GM12801 (cell line): ENCODE measurements around the gene ESPL1.

ENCODE experiments used
- TF ChIP-seq, protein P1 (sequence below): IDR thresholded peaks from one replicate; pipeline ENCODE4 v1.5.1; 2011; ENCODE audit warnings: control low read depth; ENCODE audit not compliant: insufficient read length; ENCODE audit errors: extremely low read depth

Gene ESPL1

DNA sequence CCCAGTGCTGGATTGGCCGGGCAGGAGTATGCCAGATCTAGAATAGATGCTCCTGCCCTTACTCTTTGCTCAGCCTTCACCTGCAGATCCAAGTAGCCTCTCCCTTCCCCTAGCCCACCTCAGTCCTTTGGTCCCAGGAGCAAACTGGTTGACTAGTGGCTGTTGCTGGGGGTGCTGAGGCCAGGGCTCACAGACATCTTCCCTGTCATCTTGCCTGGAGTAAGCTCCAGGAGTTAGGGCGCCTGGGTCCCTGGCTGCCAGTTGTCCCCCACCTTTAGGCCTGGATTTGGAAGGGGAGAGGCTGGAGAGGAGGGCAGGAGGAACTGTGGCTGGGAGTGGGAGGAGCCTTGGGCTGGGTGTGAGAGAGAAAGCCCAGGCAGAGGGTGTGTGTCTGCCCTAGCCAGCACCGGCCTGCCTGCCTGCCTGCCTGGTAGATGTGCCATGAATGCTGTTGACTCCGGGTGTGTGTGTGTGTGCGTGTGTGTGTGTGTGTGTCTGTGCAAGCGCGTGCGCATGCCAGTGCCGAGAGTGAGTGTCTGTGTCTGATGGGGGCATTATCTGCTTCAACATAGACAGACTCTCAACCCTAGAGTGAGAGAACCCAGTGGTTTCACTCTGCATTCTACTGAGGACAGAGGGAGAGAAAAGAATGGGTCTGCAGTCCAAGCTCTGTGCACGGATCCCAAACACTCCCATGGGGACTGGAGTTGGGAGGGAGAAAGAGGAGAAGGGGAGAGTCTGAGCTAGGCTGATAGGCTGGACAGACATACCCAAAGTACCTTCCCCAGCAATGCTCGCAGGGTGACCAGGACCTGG lies 35.2 kb upstream of the ESPL1 start:
- TF ChIP-seq, protein P1, sequence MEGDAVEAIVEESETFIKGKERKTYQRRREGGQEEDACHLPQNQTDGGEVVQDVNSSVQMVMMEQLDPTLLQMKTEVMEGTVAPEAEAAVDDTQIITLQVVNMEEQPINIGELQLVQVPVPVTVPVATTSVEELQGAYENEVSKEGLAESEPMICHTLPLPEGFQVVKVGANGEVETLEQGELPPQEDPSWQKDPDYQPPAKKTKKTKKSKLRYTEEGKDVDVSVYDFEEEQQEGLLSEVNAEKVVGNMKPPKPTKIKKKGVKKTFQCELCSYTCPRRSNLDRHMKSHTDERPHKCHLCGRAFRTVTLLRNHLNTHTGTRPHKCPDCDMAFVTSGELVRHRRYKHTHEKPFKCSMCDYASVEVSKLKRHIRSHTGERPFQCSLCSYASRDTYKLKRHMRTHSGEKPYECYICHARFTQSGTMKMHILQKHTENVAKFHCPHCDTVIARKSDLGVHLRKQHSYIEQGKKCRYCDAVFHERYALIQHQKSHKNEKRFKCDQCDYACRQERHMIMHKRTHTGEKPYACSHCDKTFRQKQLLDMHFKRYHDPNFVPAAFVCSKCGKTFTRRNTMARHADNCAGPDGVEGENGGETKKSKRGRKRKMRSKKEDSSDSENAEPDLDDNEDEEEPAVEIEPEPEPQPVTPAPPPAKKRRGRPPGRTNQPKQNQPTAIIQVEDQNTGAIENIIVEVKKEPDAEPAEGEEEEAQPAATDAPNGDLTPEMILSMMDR: no peak

DNA sequence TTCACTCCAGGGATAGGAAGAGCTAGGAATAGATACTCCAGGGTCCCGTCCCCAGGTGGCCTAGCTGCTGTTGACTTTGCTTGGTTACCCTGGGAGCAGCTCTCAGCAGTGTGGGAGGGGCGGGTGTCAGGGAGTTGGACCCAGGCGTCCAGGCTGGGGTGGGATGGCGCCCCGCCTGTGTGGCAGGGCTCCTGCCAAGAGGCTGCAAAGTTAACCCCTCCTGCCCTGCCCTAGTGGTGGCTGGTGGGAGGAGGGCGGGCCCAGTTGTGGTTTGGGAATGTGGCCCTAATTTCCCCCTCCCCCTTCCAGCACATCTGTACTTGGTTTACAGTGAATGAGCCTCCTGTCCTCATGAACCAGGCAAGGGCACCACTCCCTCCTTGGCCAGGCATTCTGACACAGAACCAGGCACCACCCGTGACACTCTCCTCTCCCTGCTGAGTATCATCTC lies 34.4 kb upstream of the ESPL1 start:
- TF ChIP-seq, protein P1: no peak

DNA sequence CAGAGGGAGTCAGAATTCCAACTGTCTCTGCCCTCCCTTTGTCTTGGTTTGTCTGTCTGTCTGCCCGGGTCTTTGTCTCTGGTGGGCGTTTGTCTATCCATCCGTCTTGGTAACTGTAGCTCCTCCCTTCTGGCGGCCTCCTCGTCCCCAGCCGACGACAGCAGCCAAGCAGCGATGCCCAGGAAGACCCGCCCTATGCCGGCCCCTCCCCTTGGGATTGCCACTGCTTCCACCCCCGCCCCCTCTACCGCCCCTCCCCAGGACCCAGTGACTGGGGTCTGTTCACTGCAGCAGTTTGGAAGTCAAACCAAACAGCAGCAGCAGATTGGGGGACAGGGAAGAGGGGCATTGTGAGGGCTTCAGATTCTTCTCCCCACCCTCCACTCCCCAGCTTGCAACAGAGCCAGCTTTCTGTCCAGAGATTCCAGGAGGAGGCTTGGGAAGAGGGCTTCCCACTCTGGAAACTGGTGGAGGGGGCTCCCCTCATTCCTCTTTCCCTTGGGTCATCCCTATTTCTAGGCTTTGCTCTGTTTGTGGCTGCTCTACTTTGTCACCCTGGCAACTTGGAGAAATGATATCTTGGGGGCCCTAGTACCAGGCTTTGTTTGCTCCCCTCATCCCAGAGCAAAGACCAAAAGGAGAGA lies 33.7 kb upstream of the ESPL1 start:
- TF ChIP-seq, protein P1: no peak

GRCh38 chr12:53235164-53235563 lies 32.9 kb upstream of the ESPL1 start:
- TF ChIP-seq, protein P1: no peak

GRCh38 chr12:53235742-53236442 lies 32.2 kb upstream of the ESPL1 start:
- TF ChIP-seq, protein P1: no peak

DNA sequence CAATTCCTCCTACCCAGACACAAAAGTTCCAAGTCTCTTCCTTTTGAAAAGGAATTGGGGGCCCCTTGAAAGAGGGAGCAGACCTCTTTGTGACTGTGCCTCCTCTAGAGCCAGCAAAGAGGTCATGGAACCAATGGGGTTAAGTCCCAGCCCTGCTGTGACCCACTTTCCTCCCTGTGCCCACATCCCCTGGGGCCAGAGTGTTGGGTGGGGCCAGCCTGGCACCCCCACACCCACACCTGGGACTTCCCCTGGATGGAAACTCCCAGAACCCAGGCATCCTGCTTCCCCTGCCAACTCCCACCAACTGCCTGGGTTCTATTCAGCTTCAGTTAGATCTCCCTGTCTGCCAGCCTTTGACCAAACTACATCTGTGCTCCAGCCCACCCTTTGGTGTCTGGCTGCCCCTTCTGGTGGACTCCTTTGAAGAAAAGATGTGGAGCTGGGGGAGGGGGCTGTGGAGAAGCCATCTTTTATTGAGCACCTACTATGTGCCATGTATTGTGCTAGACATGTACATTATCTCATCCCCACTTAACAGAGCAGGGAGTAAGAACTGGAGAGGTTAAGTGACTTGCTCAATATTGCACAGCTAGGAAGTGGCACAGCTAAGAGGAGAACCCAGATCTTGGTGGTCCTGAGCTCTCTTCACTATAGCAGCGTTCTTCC lies 31.5 kb upstream of the ESPL1 start:
- TF ChIP-seq, protein P1: no peak
